Heart left ventricle (tissue), 16 donors: ENCODE data around the gene COL6A2. TPM values are rescaled to one million over a fixed set of nuclear protein-coding genes. Genes with fewer than 3 reads are reported as not detected.
A peak's percentile ranks its signal among the peaks of the same experiment; 100 is the strongest.

ENCODE experiments used
- ATAC-seq, 4 donors: fragments of 200-7000 bp; cut with Tn5 transposase; one replicate each; pipeline ENCODE4 v1.9.1; 2020 to 2022; ENCODE audit warnings: moderate library complexity in 4 of 4, mild to moderate bottlenecking in 3 of 4, moderate number of reproducible peaks in 1 of 4
- DNase-seq, 5 donors: peaks; one replicate each; pipeline ENCODE4 v3.0.0-alpha.2; 2020
- H3K27ac ChIP-seq, 12 donors: fragments of 200-600 bp; sonication (generic) in 4 of 12; one replicate each; pipeline versions ENCODE4 v1.5.0 to v1.8.0; 2016 to 2022; ENCODE audit warnings: mild to moderate bottlenecking in 2 of 12
- H3K27me3 ChIP-seq, 9 donors: fragments of 200-600 bp; sonication (generic) in 2 of 9; one replicate each; pipeline versions ENCODE4 v1.5.1 to v1.8.0; 2016 to 2022; ENCODE audit warnings: mild to moderate bottlenecking in 3 of 9
- H3K36me3 ChIP-seq, 9 donors: fragments of 200-600 bp; sonication (generic) in 2 of 9; one replicate each; pipeline versions ENCODE4 v1.5.0 to v1.8.0; 2018 to 2022; ENCODE audit warnings: mild to moderate bottlenecking in 2 of 9
- H3K4me1 ChIP-seq, 12 donors: fragments of 200-600 bp; sonication (generic) in 4 of 12; one replicate each; pipeline versions ENCODE4 v1.5.0 to v1.8.0; 2016 to 2022; ENCODE audit warnings: mild to moderate bottlenecking in 3 of 12
- H3K4me3 ChIP-seq, 12 donors: fragments of 200-600 bp; sonication (generic) in 4 of 12; one replicate each; pipeline versions ENCODE4 v1.5.0 to v1.8.0; 2017 to 2022; ENCODE audit warnings: mild to moderate bottlenecking in 9 of 12, moderate library complexity in 4 of 12
- H3K9me3 ChIP-seq, 12 donors: fragments of 200-600 bp; sonication (generic) in 4 of 12; one replicate each; pipeline versions ENCODE4 v1.5.0 to v1.8.0; 2016 to 2022; ENCODE audit warnings: mild to moderate bottlenecking in 1 of 12
- CTCF ChIP-seq, 12 donors: fragments of 200-600 bp; sonication (generic) in 4 of 12; IDR thresholded peaks; one replicate each; pipeline versions ENCODE4 v1.5.0 to v1.8.0; 2018 to 2022; ENCODE audit warnings: antibody characterized with exemption in 12 of 12, mild to moderate bottlenecking in 5 of 12
- POLR2A ChIP-seq, 2 donors: fragments of 450-650 bp; IDR thresholded peaks; one replicate each; pipeline ENCODE4 v1.6.1; 2017; ENCODE audit warnings: antibody characterized with exemption in 2 of 2, mild to moderate bottlenecking in 2 of 2, moderate library complexity in 2 of 2
- WGBS, 4 donors: extraction: QIAGEN DNeasy Blood & Tissue Kit in 2 of 4; methylation state at CpG; one replicate each; pipeline versions ENCODE4 v1.1.5 to v1.1.7; 2013 to 2018; 5-methylcytosine and 5-hydroxymethylcytosine counted together
- intact Hi-C, 10 donors: fragments of 100-400 bp; cut with DNase I; formaldehyde crosslinking; loops; one replicate each; pipeline versions ENCODE4 v1.11.1 to v1.14.2; 2022
- polyA plus RNA-seq, 2 donors: library from polyadenylated mRNA; stranded (reverse); fragments of 200-250 nt; gene quantifications; one replicate each; pipeline ENCODE4 v1.2.3, GENCODE V29; 2013
- total RNA-seq, 9 donors: library from RNA; depleted of rRNA in 2 of 9; stranded (reverse); fragments of >200 nt in 2 of 9; fragmentation: NEBNext Ultra II Directional in 3 of 9; extraction: Animal tissue kit (Norgen Biotek cat#: 25700) in 3 of 9; gene quantifications; one replicate each; pipeline versions ENCODE4 v1.1.0 to v1.2.4, GENCODE V29; 2016 to 2023
- donor health status: ischemic (EF 13 %, LVEDD 7.1; RV severe dilation, severe dysfunction).
- donor health status: healthy with polysubstance abuse.
- donor health status: DM: no; HTN: yes; CAD: no.
- donor health status: DM: no; HTN: no; CAD: no.
- donor health status: ischemic (EF 25% LVEDD 6.9; RV normal size, moderate dysfunction).
- donor health status: ischemic (EF 25% LVEDD 5.7; RV mildly dilated, moderate dysfunction).
- donor health status: healthy.
- donor health status: DM: yes; HTN: yes; CAD: no.
- donor health status: ischemic (EF 35%, LVEDD 5.7; RV mildly dilated, moderate dysfunction).
- donor health status: nonischemic (EF 11% LVEDD 7.7; RV severe dilation, severe dysfunction).
- donor health status: DM: yes; HTN: yes; CAD: no.
- donor health status: PGD.
- donor health status: ischemic (EF 29% LVEDD 5.4; RV normal size, mild dysfunction).
- donor health status: nonischemic (EF 23%, LVEDD 6.1; RV moderate dilation, normal function).

Gene COL6A2
- total and polyA plus RNA-seq, 11 donors: 118 to 484 (median 158) TPM

- peaks cover 0 to 8% (median under 1%) of the 10 kb centered on the region in 12 donors for H3K4me1 ChIP-seq
- WGBS, 4 donors: 88 to 92% (median 91%) methylated on average over 1 of the region's 1 CpG
- ATAC-seq (no peak), DNase-seq (no peak)
- no peak overlapping the region for H3K4me3 ChIP-seq
- TF ChIP-seq CTCF (IDR thresholded peaks at IDR 0.05) (no peak), POLR2A (IDR thresholded peaks at IDR 0.05) (no peak)
- H3K9me3 ChIP-seq: peaks cover 0 to 32% (median 10%) of the 10 kb centered on the region in 12 donors
- H3K27ac ChIP-seq: no peak overlapping the region
- H3K36me3 ChIP-seq: no peaks in the 10 kb centered on the region
- intact Hi-C loops: no loop called here
- H3K27me3 ChIP-seq: no peaks in the 10 kb centered on the region
These were observed 10.3 kb upstream of the COL6A2 start for GRCh38 chr21:46087641-46088040.

GRCh38 chr21:46088189-46088588, 9.7 kb upstream of the COL6A2 start:
- Histone ChIP-seq H3K27ac (no peak overlapping the region), H3K4me3 (no peak overlapping the region), H3K9me3 (peaks cover 0 to 32% (median 10%) of the 10 kb centered on the region in 12 donors), H3K36me3 (no peaks in the 10 kb centered on the region), H3K27me3 (no peaks in the 10 kb centered on the region), H3K4me1 (peaks cover 0 to 13% (median 4%) of the 10 kb centered on the region in 12 donors)
- ATAC-seq: no peak
- intact Hi-C loops: no loop called here
- 91 to 93% (median 91%) methylated on average over 2 of the region's 2 CpGs for WGBS, 4 donors
- TF ChIP-seq POLR2A (IDR thresholded peaks at IDR 0.05) (no peak), CTCF (IDR thresholded peaks at IDR 0.05) (no peak)
- DNase-seq: no peak

- DNase-seq (no peak), ATAC-seq (no peak)
- Histone ChIP-seq H3K36me3 (no peaks in the 10 kb centered on the region), H3K9me3 (peaks cover 0 to 32% (median 10%) of the 10 kb centered on the region in 12 donors), H3K4me3 (no peak overlapping the region), H3K4me1 (peaks cover 0 to 14% (median 4%) of the 10 kb centered on the region in 12 donors), H3K27ac (peak overlapping the region in 1 of 12 donors; percentile 30), H3K27me3 (no peaks in the 10 kb centered on the region)
- TF ChIP-seq POLR2A (IDR thresholded peaks at IDR 0.05) (no peak), CTCF (IDR thresholded peaks at IDR 0.05) (no peak)
- intact Hi-C loops: no loop called here
- 81 to 87% (median 83%) methylated on average over 5 of the region's 5 CpGs for WGBS, 4 donors
These were observed 8.6 kb upstream of the COL6A2 start for GRCh38 chr21:46089285-46089684.

- H3K27ac ChIP-seq: peak overlapping the region in 1 of 12 donors; percentile 99
These were observed 6.8 kb upstream of the COL6A2 start for GRCh38 chr21:46091118-46091517.

More at GRCh38 chr21:46091118-46091517, 6.8 kb upstream of the COL6A2 start:
- Histone ChIP-seq H3K4me1 (peaks cover 0 to 22% (median 5%) of the 10 kb centered on the region in 12 donors), H3K4me3 (no peak overlapping the region), H3K36me3 (no peaks in the 10 kb centered on the region), H3K27me3 (no peaks in the 10 kb centered on the region), H3K9me3 (peaks cover 0 to 26% (median 10%) of the 10 kb centered on the region in 12 donors)
- DNase-seq: peak in 1 of 5 donors; percentile 10
- TF ChIP-seq CTCF (IDR thresholded peaks at IDR 0.05) (no peak), POLR2A (IDR thresholded peaks at IDR 0.05) (no peak)
- 81 to 92% (median 83%) methylated on average over 4 of the region's 4 CpGs for WGBS, 4 donors
- no peak for ATAC-seq
- intact Hi-C loops: loop anchor here in 1 of 10 donors (10.0 kb wide), 1 partner anchor 66 kb away; no protein-coding TSS in a partner anchor
